ENCODE measurements around the gene EXOSC2.
"Not testable (repeated sequence)": the region's sequence is repeated elsewhere in the genome, so short reads cannot be mapped to it uniquely, and the experiment has no call there.

- TF ChIP-seq CTCF (conservative IDR thresholded peaks at IDR 0.05 in 1 of 2, IDR thresholded peaks at IDR 0.05 in 1 of 2; ENCODE audit: extremely low read depth in 1 of 2, insufficient read depth in 1 of 2, low read depth in 1 of 2, low read length in 2 of 2); EZH2 (IDR thresholded peaks at IDR 0.05; ENCODE audit: borderline replicate concordance, low read length): not testable (repeated sequence)
Measured at GRCh38 chr9:130685945-130686344, 7.6 kb upstream of the EXOSC2 start.

Data from mammary epithelial cell (primary cell).